Measurements from ENCODE around the gene POR.

POR gene

GRCh38 chr7:75992083-75992755, 77.3 kb downstream of the POR start:
- no peak overlapping the region for H3K27ac ChIP-seq (ENCODE audit: low read length)
- no peaks in the 10 kb centered on the region for H3K9me3 ChIP-seq (ENCODE audit: control insufficient read depth in 1 of 2, low read length in 2 of 2)
- H3K4me1 ChIP-seq (ENCODE audit: control insufficient read depth in 1 of 2, insufficient read depth in 2 of 2, low read length in 2 of 2): peaks cover 3 to 30% of the 10 kb centered on the region in 2 donors
- no peaks in the 10 kb centered on the region for H3K27me3 ChIP-seq (ENCODE audit: low read depth, low read length)
- no peak overlapping the region for H3K4me3 ChIP-seq (ENCODE audit: low read depth in 1 of 2, low read length in 2 of 2)
- H3K36me3 ChIP-seq (ENCODE audit: control insufficient read depth in 1 of 2, insufficient read depth in 2 of 2, low read length in 2 of 2): peaks cover 0 to 20% of the 10 kb centered on the region in 2 donors

GRCh38 chr7:75993689-75994387, 78.9 kb downstream of the POR start:
- Histone ChIP-seq H3K36me3 (ENCODE audit: control insufficient read depth in 1 of 2, insufficient read depth in 2 of 2, low read length in 2 of 2) (peaks cover 0 to 9% of the 10 kb centered on the region in 2 donors), H3K27me3 (ENCODE audit: low read depth, low read length) (no peaks in the 10 kb centered on the region), H3K9me3 (ENCODE audit: control insufficient read depth in 1 of 2, low read length in 2 of 2) (no peaks in the 10 kb centered on the region), H3K4me1 (ENCODE audit: control insufficient read depth in 1 of 2, insufficient read depth in 2 of 2, low read length in 2 of 2) (peaks cover 3 to 30% of the 10 kb centered on the region in 2 donors), H3K4me3 (ENCODE audit: low read depth in 1 of 2, low read length in 2 of 2) (peak overlapping the region; percentile 57 to 93), H3K27ac (ENCODE audit: low read length) (peak overlapping the region; percentile 67)

- Histone ChIP-seq H3K4me1 (ENCODE audit: control insufficient read depth in 1 of 2, insufficient read depth in 2 of 2, low read length in 2 of 2) (peaks cover 3 to 24% of the 10 kb centered on the region in 2 donors), H3K9me3 (ENCODE audit: control insufficient read depth in 1 of 2, low read length in 2 of 2) (no peaks in the 10 kb centered on the region), H3K27ac (ENCODE audit: low read length) (peak within 1 kb of the TSS; percentile 67), H3K36me3 (ENCODE audit: control insufficient read depth in 1 of 2, insufficient read depth in 2 of 2, low read length in 2 of 2) (peaks cover 0 to 9% of the 10 kb centered on the region in 2 donors), H3K27me3 (ENCODE audit: low read depth, low read length) (no peaks in the 10 kb centered on the region), H3K4me3 (ENCODE audit: low read depth in 1 of 2, low read length in 2 of 2) (peak within 1 kb of the TSS; percentile 67 to 93)
These were observed 79.6 kb downstream of the POR start, which contains the start of gene TMEM120A for GRCh38 chr7:75994388-75995051. Gene TMEM120A, minus strand, starts transcription at chr7:75994595. Its CDS starts 25 bp downstream, at chr7:75994570.

GRCh38 chr7:75995052-75995471, 80.1 kb downstream of the POR start:
- Histone ChIP-seq H3K9me3 (ENCODE audit: control insufficient read depth in 1 of 2, low read length in 2 of 2) (no peaks in the 10 kb centered on the region), H3K36me3 (ENCODE audit: control insufficient read depth in 1 of 2, insufficient read depth in 2 of 2, low read length in 2 of 2) (peaks cover 0 to 9% of the 10 kb centered on the region in 2 donors), H3K27me3 (ENCODE audit: low read depth, low read length) (no peaks in the 10 kb centered on the region), H3K4me3 (ENCODE audit: low read depth in 1 of 2, low read length in 2 of 2) (peak overlapping the region; percentile 67 to 93), H3K4me1 (ENCODE audit: control insufficient read depth in 1 of 2, insufficient read depth in 2 of 2, low read length in 2 of 2) (peaks cover 3 to 19% of the 10 kb centered on the region in 2 donors), H3K27ac (ENCODE audit: low read length) (peak overlapping the region; percentile 63)

- H3K36me3 ChIP-seq (ENCODE audit: control insufficient read depth in 1 of 2, insufficient read depth in 2 of 2, low read length in 2 of 2): peaks cover 0 to 15% of the 10 kb centered on the region in 2 donors
- H3K4me3 ChIP-seq (ENCODE audit: low read depth in 1 of 2, low read length in 2 of 2): no peak overlapping the region
- H3K27me3 ChIP-seq (ENCODE audit: low read depth, low read length): no peaks in the 10 kb centered on the region
- H3K27ac ChIP-seq (ENCODE audit: low read length): no peak overlapping the region
- H3K4me1 ChIP-seq (ENCODE audit: control insufficient read depth in 1 of 2, insufficient read depth in 2 of 2, low read length in 2 of 2): peaks cover 3 to 17% of the 10 kb centered on the region in 2 donors
- H3K9me3 ChIP-seq (ENCODE audit: control insufficient read depth in 1 of 2, low read length in 2 of 2): no peaks in the 10 kb centered on the region
These were observed 81.0 kb downstream of the POR start for GRCh38 chr7:75995996-75996395.

- peaks cover 0 to 16% of the 10 kb centered on the region in 2 donors for H3K36me3 ChIP-seq (ENCODE audit: control insufficient read depth in 1 of 2, insufficient read depth in 2 of 2, low read length in 2 of 2)
- H3K27ac ChIP-seq (ENCODE audit: low read length): no peak overlapping the region
- H3K9me3 ChIP-seq (ENCODE audit: control insufficient read depth in 1 of 2, low read length in 2 of 2): no peaks in the 10 kb centered on the region
- no peaks in the 10 kb centered on the region for H3K27me3 ChIP-seq (ENCODE audit: low read depth, low read length)
- H3K4me3 ChIP-seq (ENCODE audit: low read depth in 1 of 2, low read length in 2 of 2): no peak overlapping the region
- peaks cover 3 to 17% of the 10 kb centered on the region in 2 donors for H3K4me1 ChIP-seq (ENCODE audit: control insufficient read depth in 1 of 2, insufficient read depth in 2 of 2, low read length in 2 of 2)
These were observed 81.5 kb downstream of the POR start for GRCh38 chr7:75996476-75996875.

GRCh38 chr7:75998038-75998437, 83.1 kb downstream of the POR start:
- H3K27me3 ChIP-seq (ENCODE audit: low read depth, low read length): no peaks in the 10 kb centered on the region
- H3K4me3 ChIP-seq (ENCODE audit: low read depth in 1 of 2, low read length in 2 of 2): no peak overlapping the region
- peaks cover 2 to 15% of the 10 kb centered on the region in 2 donors for H3K4me1 ChIP-seq (ENCODE audit: control insufficient read depth in 1 of 2, insufficient read depth in 2 of 2, low read length in 2 of 2)
- H3K36me3 ChIP-seq (ENCODE audit: control insufficient read depth in 1 of 2, insufficient read depth in 2 of 2, low read length in 2 of 2): peaks cover 0 to 16% of the 10 kb centered on the region in 2 donors
- no peak overlapping the region for H3K27ac ChIP-seq (ENCODE audit: low read length)
- no peaks in the 10 kb centered on the region for H3K9me3 ChIP-seq (ENCODE audit: control insufficient read depth in 1 of 2, low read length in 2 of 2)

- Histone ChIP-seq H3K9me3 (ENCODE audit: control insufficient read depth in 1 of 2, low read length in 2 of 2) (no peaks in the 10 kb centered on the region), H3K27me3 (ENCODE audit: low read depth, low read length) (no peaks in the 10 kb centered on the region), H3K27ac (ENCODE audit: low read length) (no peak overlapping the region), H3K4me1 (ENCODE audit: control insufficient read depth in 1 of 2, insufficient read depth in 2 of 2, low read length in 2 of 2) (peaks cover 0 to 1% of the 10 kb centered on the region in 2 donors), H3K36me3 (ENCODE audit: control insufficient read depth in 1 of 2, insufficient read depth in 2 of 2, low read length in 2 of 2) (peaks cover 9 to 25% of the 10 kb centered on the region in 2 donors), H3K4me3 (ENCODE audit: low read depth in 1 of 2, low read length in 2 of 2) (no peak overlapping the region)
These were observed 85.6 kb downstream of the POR start for GRCh38 chr7:76000566-76000965.

- peaks cover 9 to 16% of the 10 kb centered on the region in 2 donors for H3K36me3 ChIP-seq (ENCODE audit: control insufficient read depth in 1 of 2, insufficient read depth in 2 of 2, low read length in 2 of 2)
- H3K9me3 ChIP-seq (ENCODE audit: control insufficient read depth in 1 of 2, low read length in 2 of 2): no peaks in the 10 kb centered on the region
- H3K4me3 ChIP-seq (ENCODE audit: low read depth in 1 of 2, low read length in 2 of 2): no peak overlapping the region
- no peaks in the 10 kb centered on the region for H3K4me1 ChIP-seq (ENCODE audit: control insufficient read depth in 1 of 2, insufficient read depth in 2 of 2, low read length in 2 of 2)
- H3K27ac ChIP-seq (ENCODE audit: low read length): no peak overlapping the region
- no peaks in the 10 kb centered on the region for H3K27me3 ChIP-seq (ENCODE audit: low read depth, low read length)
These were observed 87.2 kb downstream of the POR start for GRCh38 chr7:76002139-76002538.

GRCh38 chr7:76002822-76003221, 87.9 kb downstream of the POR start:
- peaks cover 9 to 16% of the 10 kb centered on the region in 2 donors for H3K36me3 ChIP-seq (ENCODE audit: control insufficient read depth in 1 of 2, insufficient read depth in 2 of 2, low read length in 2 of 2)
- H3K27me3 ChIP-seq (ENCODE audit: low read depth, low read length): no peaks in the 10 kb centered on the region
- H3K9me3 ChIP-seq (ENCODE audit: control insufficient read depth in 1 of 2, low read length in 2 of 2): no peaks in the 10 kb centered on the region
- H3K4me1 ChIP-seq (ENCODE audit: control insufficient read depth in 1 of 2, insufficient read depth in 2 of 2, low read length in 2 of 2): no peaks in the 10 kb centered on the region
- H3K27ac ChIP-seq (ENCODE audit: low read length): no peak overlapping the region
- no peak overlapping the region for H3K4me3 ChIP-seq (ENCODE audit: low read depth in 1 of 2, low read length in 2 of 2)

GRCh38 chr7:76003351-76003750, 88.4 kb downstream of the POR start:
- Histone ChIP-seq H3K27me3 (ENCODE audit: low read depth, low read length) (no peaks in the 10 kb centered on the region), H3K4me1 (ENCODE audit: control insufficient read depth in 1 of 2, insufficient read depth in 2 of 2, low read length in 2 of 2) (no peaks in the 10 kb centered on the region), H3K4me3 (ENCODE audit: low read depth in 1 of 2, low read length in 2 of 2) (no peak overlapping the region), H3K9me3 (ENCODE audit: control insufficient read depth in 1 of 2, low read length in 2 of 2) (no peaks in the 10 kb centered on the region), H3K36me3 (ENCODE audit: control insufficient read depth in 1 of 2, insufficient read depth in 2 of 2, low read length in 2 of 2) (peaks cover 9 to 16% of the 10 kb centered on the region in 2 donors), H3K27ac (ENCODE audit: low read length) (no peak overlapping the region)
